Naive thymus-derived CD4-positive, alpha-beta T cell (primary cell): ENCODE results near the gene SLC8A2. TPM values are rescaled to one million over a fixed set of nuclear protein-coding genes. Genes with fewer than 3 reads are reported as not detected.

Experiments used
- ATAC-seq: fragments of 150-1000 bp; cut with Tn5 transposase; 2 replicates; pipeline ENCODE4 v1.10.0; 2021; ENCODE audit warnings: mild to moderate bottlenecking, moderate library complexity
- CTCF ChIA-PET: fragments of 350-600 bp; sonication (Branson Sonifier 250); formaldehyde crosslinking; loops from one replicate; lab custom pipeline; 2021; ENCODE audit warnings: antibody characterized with exemption; lab: Charles Lee
- POLR2A ChIA-PET: fragments of 350-600 bp; sonication (Branson Sonifier 250); formaldehyde crosslinking; loops from one replicate; lab custom pipeline; 2021; ENCODE audit warnings: antibody characterized with exemption, inconsistent platforms; lab: Charles Lee
- DNase-seq, 9 donors: peaks; one replicate each; pipeline versions ENCODE4 v3.0.0 to v3.0.0-alpha.2; 2020 to 2022; ENCODE audit warnings: mixed read lengths in 1 of 9
- H3K27ac ChIP-seq: one replicate; pipeline ENCODE4 v1.7.0; 2013; ENCODE audit warnings: mild to moderate bottlenecking, low read depth, low read length, moderate library complexity
- H3K27me3 ChIP-seq, 2 donors: one replicate each; pipeline ENCODE4 v1.7.0; 2013; ENCODE audit warnings: low read length in 2 of 2, mild to moderate bottlenecking in 2 of 2, moderate library complexity in 2 of 2; ENCODE audit not compliant: control insufficient read depth in 2 of 2, insufficient read depth in 2 of 2
- H3K36me3 ChIP-seq, 3 experiments: 1 replicate in 2 of 3; 2 replicates in 1 of 3; pipeline ENCODE4 v1.7.0; 2013; ENCODE audit warnings: low read length in 3 of 3, mild to moderate bottlenecking in 3 of 3, moderate library complexity in 1 of 3; ENCODE audit not compliant: insufficient read depth in 3 of 3, control insufficient read depth in 2 of 3
- H3K4me1 ChIP-seq, 2 donors: one replicate each; pipeline ENCODE4 v1.7.0; 2013; ENCODE audit warnings: low read length in 2 of 2, mild to moderate bottlenecking in 2 of 2, moderate library complexity in 1 of 2; ENCODE audit not compliant: control insufficient read depth in 2 of 2, insufficient read depth in 2 of 2
- H3K4me3 ChIP-seq: 2 replicates; pipeline ENCODE4 v1.7.0; 2013; ENCODE audit warnings: mild to moderate bottlenecking, low read length
- H3K9me3 ChIP-seq, 3 experiments: 1 replicate in 2 of 3; 2 replicates in 1 of 3; pipeline ENCODE4 v1.7.0; 2013; ENCODE audit warnings: low read length in 3 of 3; ENCODE audit not compliant: control insufficient read depth in 2 of 3
- H3K27ac Mint-ChIP-seq, 9 donors: one replicate each; pipeline ENCODE4 v1.8.0; 2020 to 2022; ENCODE audit warnings: mixed read lengths in 9 of 9, mild to moderate bottlenecking in 8 of 9, moderate library complexity in 5 of 9, inconsistent platforms in 2 of 9
- H3K27me3 Mint-ChIP-seq, 5 donors: one replicate each; pipeline ENCODE4 v1.8.0; 2021 to 2022; ENCODE audit warnings: mixed read lengths in 5 of 5, mild to moderate bottlenecking in 1 of 5
- H3K36me3 Mint-ChIP-seq, 5 donors: one replicate each; pipeline ENCODE4 v1.8.0; 2020 to 2022; ENCODE audit warnings: mixed read lengths in 5 of 5, mild to moderate bottlenecking in 3 of 5, inconsistent platforms in 1 of 5
- H3K4me1 Mint-ChIP-seq, 7 donors: one replicate each; pipeline ENCODE4 v1.8.0; 2020 to 2022; ENCODE audit warnings: mixed read lengths in 7 of 7, mild to moderate bottlenecking in 3 of 7, inconsistent platforms in 1 of 7
- H3K4me3 Mint-ChIP-seq, 10 donors: one replicate each; pipeline ENCODE4 v1.8.0; 2020 to 2022; ENCODE audit warnings: mild to moderate bottlenecking in 10 of 10, mixed read lengths in 10 of 10, moderate library complexity in 6 of 10, inconsistent platforms in 2 of 10
- H3K9me3 Mint-ChIP-seq, 11 donors: one replicate each; pipeline ENCODE4 v1.8.0; 2020 to 2022; ENCODE audit warnings: mixed read lengths in 11 of 11, mild to moderate bottlenecking in 4 of 11, inconsistent platforms in 1 of 11, moderate library complexity in 1 of 11
- intact Hi-C, 2 donors: fragments of 100-400 bp; cut with micrococcal nuclease; formaldehyde crosslinking; loops; one replicate each; pipeline ENCODE4 v1.15.1; 2023
- polyA plus RNA-seq, 2 donors: library from polyadenylated mRNA; unstranded; fragments of 300-500 nt; fragmentation: Illumina TruSeq; gene quantifications; one replicate each; pipeline ENCODE4 v1.2.3, GENCODE V29; 2021
- total RNA-seq, 6 experiments: library from RNA in 5 of 6; stranded (reverse) in 5 of 6; gene quantifications; 1 replicate in 5 of 6; 2 replicates in 1 of 6; pipeline ENCODE4 v1.2.3 and lab custom pipeline; 2021 to 2026

SLC8A2 gene
- total RNA-seq = under 1 TPM in 3 of 5 experiments, not detected in 2; 0.05 to 0.19 (median 0.19) TPM
- not detected for polyA plus RNA-seq
- total RNA-seq (lab: John Stamatoyannopoulos, UW) = 0.54 reads per million

GRCh38 chr19:47471733-47472457 lies at the start of gene SLC8A2:
Gene SLC8A2, minus strand, starts transcription at chr19:47471893. Its CDS starts 5,490 bp downstream, at chr19:47466403.
- POLR2A ChIA-PET = no interaction called here
- Histone ChIP-seq H3K9me3 (no peaks in the 10 kb centered on the region), H3K36me3 (no peaks in the 10 kb centered on the region), H3K27ac (no peak within 1 kb of the TSS), H3K4me3 (no peak within 1 kb of the TSS), H3K27me3 (peaks cover 6 to 7% of the 10 kb centered on the region in 2 donors), H3K4me1 (no peaks in the 10 kb centered on the region)
- intact Hi-C loops = no loop called here
- Mint-ChIP-seq H3K27me3 (peaks cover 39 to 57% (median 48%) of the 10 kb centered on the region in 5 donors), H3K9me3 (peaks cover 0 to 3% (median 0%) of the 10 kb centered on the region in 11 donors), H3K36me3 (peaks cover 2 to 9% (median 4%) of the 10 kb centered on the region in 5 donors), H3K27ac (peak within 1 kb of the TSS in 4 of 9 donors; percentile 25 to 80 (median 58)), H3K4me1 (peaks cover 10 to 20% (median 17%) of the 10 kb centered on the region in 7 donors), H3K4me3 (peak within 1 kb of the TSS in 9 of 10 donors; percentile 42 to 77 (median 67))
- peak; percentile 93 for ATAC-seq
- CTCF ChIA-PET = no interaction called here
- peak; percentile 42 to 84 (median 70) for DNase-seq

GRCh38 chr19:47520839-47521238 lies 49.1 kb upstream of the SLC8A2 start:
- H3K27ac ChIP-seq = no peak overlapping the region
- no peaks in the 10 kb centered on the region for H3K27me3 ChIP-seq
- intact Hi-C loops = no loop called here
- H3K36me3 ChIP-seq = no peaks in the 10 kb centered on the region
- H3K4me3 Mint-ChIP-seq = no peak overlapping the region
- H3K9me3 Mint-ChIP-seq = no peaks in the 10 kb centered on the region
- no peaks in the 10 kb centered on the region for H3K9me3 ChIP-seq
- H3K4me3 ChIP-seq = no peak overlapping the region
- peaks cover 25 to 54% (median 49%) of the 10 kb centered on the region in 7 donors for H3K4me1 Mint-ChIP-seq
- peaks cover 0 to 12% (median 6%) of the 10 kb centered on the region in 5 donors for H3K27me3 Mint-ChIP-seq
- no peaks in the 10 kb centered on the region for H3K36me3 Mint-ChIP-seq
- H3K27ac Mint-ChIP-seq = no peak overlapping the region
- ChIA-PET CTCF (no interaction called here), POLR2A (interaction anchor here (0.6 to 1.1 kb wide), 2 partner anchors 58 to 89 kb away, joined by 4 to 5 read pairs; no protein-coding TSS in a partner anchor)
- ATAC-seq = no peak
- no peak for DNase-seq
- peaks cover 29 to 33% of the 10 kb centered on the region in 2 donors for H3K4me1 ChIP-seq

GRCh38 chr19:47520343-47520806 lies 48.7 kb upstream of the SLC8A2 start:
- H3K9me3 ChIP-seq = no peaks in the 10 kb centered on the region
- CTCF ChIA-PET = no interaction called here
- DNase-seq = no peak
- Mint-ChIP-seq H3K36me3 (no peaks in the 10 kb centered on the region), H3K27me3 (peaks cover 0 to 12% (median 6%) of the 10 kb centered on the region in 5 donors), H3K9me3 (no peaks in the 10 kb centered on the region), H3K4me3 (no peak overlapping the region), H3K27ac (peak overlapping the region in 1 of 9 donors; percentile 62), H3K4me1 (peaks cover 29 to 59% (median 53%) of the 10 kb centered on the region in 7 donors)
- intact Hi-C loops = no loop called here
- peaks cover 30 to 36% of the 10 kb centered on the region in 2 donors for H3K4me1 ChIP-seq
- POLR2A ChIA-PET = interaction anchor here (1.1 kb wide), 1 partner anchor 90 kb away, joined by 4 read pairs; no protein-coding TSS in a partner anchor
- no peaks in the 10 kb centered on the region for H3K27me3 ChIP-seq
- ATAC-seq = no peak
- no peak overlapping the region for H3K27ac ChIP-seq
- no peak overlapping the region for H3K4me3 ChIP-seq
- H3K36me3 ChIP-seq = no peaks in the 10 kb centered on the region

DNA sequence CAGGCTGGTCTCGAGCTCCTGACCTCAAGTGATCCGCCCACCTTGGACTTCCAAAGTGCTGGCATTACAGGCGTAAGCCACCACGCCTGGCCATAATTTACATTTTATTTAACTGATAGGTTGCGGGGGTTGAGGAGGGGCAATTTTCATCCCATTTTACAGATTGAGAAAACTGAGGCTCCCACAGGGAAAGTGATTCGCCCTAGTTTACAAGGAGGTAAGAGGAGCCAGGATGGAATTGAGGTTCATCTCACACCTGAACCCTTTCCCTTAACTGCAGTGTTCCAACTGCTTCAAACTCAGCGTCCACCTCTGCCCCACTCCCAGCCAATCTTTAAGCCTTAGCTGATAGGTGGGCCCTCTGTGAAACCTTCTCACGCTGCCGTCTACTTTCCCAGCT lies 47.2 kb upstream of the SLC8A2 start:
- ChIA-PET CTCF (no interaction called here), POLR2A (interaction anchor here (0.6 to 1.7 kb wide), 4 partner anchors 12 to 582 kb away, joined by 3 to 11 read pairs (median 3); no protein-coding TSS in a partner anchor)
- Histone ChIP-seq H3K4me3 (no peak overlapping the region), H3K27me3 (no peaks in the 10 kb centered on the region), H3K9me3 (no peaks in the 10 kb centered on the region), H3K27ac (no peak overlapping the region), H3K36me3 (peaks cover 0 to 7% (median 0%) of the 10 kb centered on the region in 3 experiments), H3K4me1 (peaks cover 35 to 39% of the 10 kb centered on the region in 2 donors)
- Mint-ChIP-seq H3K36me3 (peaks cover 0 to 4% (median 0%) of the 10 kb centered on the region in 5 donors), H3K4me3 (peak overlapping the region in 3 of 10 donors; percentile 5 to 21 (median 19)), H3K9me3 (peaks cover 0 to 4% (median 0%) of the 10 kb centered on the region in 11 donors), H3K4me1 (peaks cover 39 to 74% (median 68%) of the 10 kb centered on the region in 7 donors), H3K27me3 (peaks cover 0 to 10% (median 6%) of the 10 kb centered on the region in 5 donors), H3K27ac (peak overlapping the region in 6 of 9 donors; percentile 13 to 78 (median 18))
- ATAC-seq (no peak), DNase-seq (no peak)
- intact Hi-C loops = loop anchor here in 1 of 2 donors (10.0 kb wide), 1 partner anchor 404 kb away; the partner anchor contains the start of gene ZC3H4

- CTCF ChIA-PET = interaction anchor here (0.6 kb wide), 1 partner anchor 84 kb away, joined by 3 read pairs; no protein-coding TSS in a partner anchor
- Mint-ChIP-seq H3K9me3 (peaks cover 0 to 4% (median 0%) of the 10 kb centered on the region in 11 donors), H3K27me3 (peaks cover 0 to 6% (median 5%) of the 10 kb centered on the region in 5 donors), H3K4me1 (peaks cover 44 to 81% (median 75%) of the 10 kb centered on the region in 7 donors), H3K36me3 (peaks cover 0 to 4% (median 0%) of the 10 kb centered on the region in 5 donors), H3K4me3 (peak overlapping the region in 8 of 10 donors; percentile 21 to 81 (median 65)), H3K27ac (peak overlapping the region; percentile 73 to 99 (median 88))
- Histone ChIP-seq H3K36me3 (peaks cover 0 to 7% (median 0%) of the 10 kb centered on the region in 3 experiments), H3K27ac (peak overlapping the region; percentile 26), H3K9me3 (no peaks in the 10 kb centered on the region), H3K27me3 (no peaks in the 10 kb centered on the region), H3K4me1 (peaks cover 42 to 46% of the 10 kb centered on the region in 2 donors), H3K4me3 (no peak overlapping the region)
- DNase-seq (peak in 8 of 9 donors; percentile 14 to 63 (median 30)), ATAC-seq (no peak)
- intact Hi-C loops = loop anchor here in 1 of 2 donors (10.0 kb wide), 1 partner anchor 403 kb away; the partner anchor contains the start of gene ZC3H4
- POLR2A ChIA-PET = interaction anchor here (0.6 to 1.7 kb wide), 2 partner anchors 82 to 582 kb away, joined by 3 to 11 read pairs; no protein-coding TSS in a partner anchor
These were observed 46.4 kb upstream of the SLC8A2 start for GRCh38 chr19:47518139-47518538.
